Activated CD8-positive, alpha-beta T cell treated with anti-CD3 and anti-CD28 coated beads for 36 hours (primary cell): ENCODE results near the gene COMMD8. TPM values are rescaled to one million over a fixed set of nuclear protein-coding genes. Genes with fewer than 3 reads are reported as not detected.

Source experiments
- ATAC-seq: fragments of 200-7000 bp; cut with Tn5 transposase; one replicate; pipeline ENCODE4 v1.10.0; 2021; ENCODE audit warnings: mild to moderate bottlenecking, moderate library complexity
- CTCF ChIA-PET: fragments of 350-600 bp; sonication (Branson Sonifier 250); formaldehyde crosslinking; loops from one replicate; lab custom pipeline; 2021; ENCODE audit warnings: antibody characterized with exemption; lab: Charles Lee
- POLR2A ChIA-PET: fragments of 350-600 bp; sonication (Branson Sonifier 250); formaldehyde crosslinking; loops from one replicate; lab custom pipeline; 2021; ENCODE audit warnings: antibody characterized with exemption; lab: Charles Lee
- DNase-seq: peaks from one replicate; pipeline ENCODE4 v3.0.0-alpha.2; 2020
- H3K27ac Mint-ChIP-seq: one replicate; pipeline ENCODE4 v1.8.0; 2021; ENCODE audit warnings: mild to moderate bottlenecking, mixed read lengths
- H3K27me3 Mint-ChIP-seq: one replicate; pipeline ENCODE4 v1.8.0; 2021; ENCODE audit warnings: mixed read lengths
- H3K36me3 Mint-ChIP-seq: one replicate; pipeline ENCODE4 v1.8.0; 2021; ENCODE audit warnings: low read depth, mixed read lengths
- H3K4me1 Mint-ChIP-seq: one replicate; pipeline ENCODE4 v1.8.0; 2021; ENCODE audit warnings: low read depth, mixed read lengths
- H3K4me3 Mint-ChIP-seq: one replicate; pipeline ENCODE4 v1.8.0; 2021; ENCODE audit warnings: mild to moderate bottlenecking, moderate library complexity, mixed read lengths
- H3K9me3 Mint-ChIP-seq: one replicate; pipeline ENCODE4 v1.8.0; 2021; ENCODE audit warnings: mixed read lengths
- intact Hi-C: fragments of 100-400 bp; cut with micrococcal nuclease; formaldehyde crosslinking; loops from one replicate; pipeline ENCODE4 v1.10.0; 2022
- total RNA-seq, 2 experiments: library from RNA; stranded (reverse); gene quantifications; one replicate each; pipeline ENCODE4 v1.2.3, GENCODE V29; 2021
- TF ChIP-seq, protein P1 (sequence below): fragments of 200-600 bp; IDR thresholded peaks from one replicate; pipeline ENCODE4 v1.8.0; 2022; ENCODE audit warnings: antibody characterized with exemption, mild to moderate bottlenecking

Gene COMMD8
- total RNA-seq, 2 experiments from 2014 or later = 30.5 to 32.8 TPM

DNA sequence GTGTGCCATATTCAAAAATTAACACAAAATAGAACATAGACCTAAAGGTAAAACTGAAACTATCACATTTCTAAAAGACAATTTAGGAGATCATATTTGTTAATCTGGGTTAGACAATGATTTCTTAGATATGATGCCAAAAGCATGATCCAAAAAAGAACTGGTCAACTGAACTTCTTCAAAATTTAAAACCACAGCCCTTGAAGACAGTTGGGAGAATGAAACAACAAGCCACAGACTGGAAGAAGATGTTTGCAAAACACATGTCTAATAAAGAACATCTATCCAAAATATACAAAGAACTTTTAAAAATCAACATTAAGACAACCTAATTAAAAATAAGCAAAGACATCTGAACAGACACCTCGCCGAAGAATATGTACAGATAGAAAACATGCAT lies 19.5 kb downstream of the COMMD8 start:
- TF ChIP-seq, protein P1, sequence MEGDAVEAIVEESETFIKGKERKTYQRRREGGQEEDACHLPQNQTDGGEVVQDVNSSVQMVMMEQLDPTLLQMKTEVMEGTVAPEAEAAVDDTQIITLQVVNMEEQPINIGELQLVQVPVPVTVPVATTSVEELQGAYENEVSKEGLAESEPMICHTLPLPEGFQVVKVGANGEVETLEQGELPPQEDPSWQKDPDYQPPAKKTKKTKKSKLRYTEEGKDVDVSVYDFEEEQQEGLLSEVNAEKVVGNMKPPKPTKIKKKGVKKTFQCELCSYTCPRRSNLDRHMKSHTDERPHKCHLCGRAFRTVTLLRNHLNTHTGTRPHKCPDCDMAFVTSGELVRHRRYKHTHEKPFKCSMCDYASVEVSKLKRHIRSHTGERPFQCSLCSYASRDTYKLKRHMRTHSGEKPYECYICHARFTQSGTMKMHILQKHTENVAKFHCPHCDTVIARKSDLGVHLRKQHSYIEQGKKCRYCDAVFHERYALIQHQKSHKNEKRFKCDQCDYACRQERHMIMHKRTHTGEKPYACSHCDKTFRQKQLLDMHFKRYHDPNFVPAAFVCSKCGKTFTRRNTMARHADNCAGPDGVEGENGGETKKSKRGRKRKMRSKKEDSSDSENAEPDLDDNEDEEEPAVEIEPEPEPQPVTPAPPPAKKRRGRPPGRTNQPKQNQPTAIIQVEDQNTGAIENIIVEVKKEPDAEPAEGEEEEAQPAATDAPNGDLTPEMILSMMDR = no peak
- ChIA-PET POLR2A (no interaction called here), CTCF (no interaction called here)
- Mint-ChIP-seq H3K9me3 (no peaks in the 10 kb centered on the region), H3K36me3 (no peaks in the 10 kb centered on the region), H3K4me3 (no peak overlapping the region), H3K27me3 (no peaks in the 10 kb centered on the region), H3K27ac (no peak overlapping the region), H3K4me1 (peaks cover 4% of the 10 kb centered on the region)
- no peak for ATAC-seq
- DNase-seq = no peak
- intact Hi-C loops = no loop called here

- no peaks in the 10 kb centered on the region for H3K9me3 Mint-ChIP-seq
- ATAC-seq (no peak), DNase-seq (no peak)
- no peaks in the 10 kb centered on the region for H3K27me3 Mint-ChIP-seq
- H3K4me3 Mint-ChIP-seq = no peak overlapping the region
- intact Hi-C loops = no loop called here
- no peak overlapping the region for H3K27ac Mint-ChIP-seq
- TF ChIP-seq, protein P1 = no peak
- peaks cover 4% of the 10 kb centered on the region for H3K4me1 Mint-ChIP-seq
- POLR2A ChIA-PET = no interaction called here
- CTCF ChIA-PET = interaction anchor here (1.1 kb wide), 1 partner anchor 43 kb away, joined by 3 read pairs; the partner anchor contains the start of gene ATP10D
- no peaks in the 10 kb centered on the region for H3K36me3 Mint-ChIP-seq
Observed at GRCh38 chr4:47442980-47443379, 20.5 kb downstream of the COMMD8 start.

DNA sequence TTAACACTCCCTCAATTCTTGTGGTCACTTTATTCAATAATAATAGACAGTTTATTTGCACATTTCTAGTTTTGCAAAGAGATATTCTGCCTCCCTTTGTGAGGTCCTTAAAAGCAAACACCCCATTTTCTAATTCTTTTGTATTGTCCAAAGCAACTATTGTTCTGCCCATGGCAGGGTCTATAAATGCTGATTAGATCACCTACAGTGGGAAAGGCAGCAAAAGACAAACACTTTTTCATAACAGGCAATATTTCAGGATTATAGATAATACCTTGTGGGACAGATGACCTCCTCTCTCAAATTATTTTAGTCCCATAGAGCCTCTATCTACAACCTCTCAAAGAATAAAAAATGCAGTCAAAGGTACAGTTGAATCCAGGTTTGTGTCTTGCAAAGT lies 28.6 kb downstream of the COMMD8 start:
- CTCF ChIA-PET = no interaction called here
- ATAC-seq (no peak), DNase-seq (no peak)
- Mint-ChIP-seq H3K4me3 (no peak overlapping the region), H3K27ac (no peak overlapping the region), H3K4me1 (no peaks in the 10 kb centered on the region), H3K9me3 (no peaks in the 10 kb centered on the region), H3K27me3 (no peaks in the 10 kb centered on the region), H3K36me3 (no peaks in the 10 kb centered on the region)
- TF ChIP-seq, protein P1 = no peak
- intact Hi-C loops = no loop called here
- POLR2A ChIA-PET = no interaction called here

- ATAC-seq (no peak), DNase-seq (no peak)
- Mint-ChIP-seq H3K27me3 (no peaks in the 10 kb centered on the region), H3K4me3 (no peak overlapping the region), H3K4me1 (no peaks in the 10 kb centered on the region), H3K36me3 (no peaks in the 10 kb centered on the region), H3K27ac (no peak overlapping the region), H3K9me3 (no peaks in the 10 kb centered on the region)
- CTCF ChIA-PET = no interaction called here
- TF ChIP-seq, protein P1 = no peak
- intact Hi-C loops = no loop called here
- POLR2A ChIA-PET = no interaction called here
Observed at GRCh38 chr4:47432749-47433148, 30.8 kb downstream of the COMMD8 start.

GRCh38 chr4:47427935-47428334 lies 35.6 kb downstream of the COMMD8 start:
- POLR2A ChIA-PET = no interaction called here
- TF ChIP-seq, protein P1 = no peak
- Mint-ChIP-seq H3K4me1 (no peaks in the 10 kb centered on the region), H3K27me3 (no peaks in the 10 kb centered on the region), H3K36me3 (no peaks in the 10 kb centered on the region), H3K27ac (no peak overlapping the region), H3K9me3 (no peaks in the 10 kb centered on the region), H3K4me3 (no peak overlapping the region)
- intact Hi-C loops = no loop called here
- CTCF ChIA-PET = interaction anchor here (0.8 kb wide), 1 partner anchor 35 kb away, joined by 3 read pairs; no protein-coding TSS in a partner anchor
- no peak for ATAC-seq
- DNase-seq = no peak
